K562 (cell line): ENCODE data around the gene CLIP4. TPM values are rescaled to one million over a fixed set of nuclear protein-coding genes. Genes with fewer than 3 reads are reported as not detected.

ENCODE experiments used
- ATAC-seq: fragments of 200-7000 bp; cut with Tn5 transposase; 3 replicates; pipeline ENCODE4 v1.9.1; 2020; ENCODE audit warnings: moderate library complexity
- BruUV-seq: library from RNA; stranded (reverse); fragments of 400-500 nt; replicated peaks from 2 replicates; lab custom pipeline; 2021; lab: Mats Ljungman, UMichigan
- CTCF ChIA-PET: fragments of 300-600 bp; formaldehyde crosslinking; extraction: SDS; loops from one replicate; lab custom pipeline; 2021; ENCODE audit warnings: low intra/inter-chr PET ratio; lab: Yijun Ruan, JAX
- POLR2A ChIA-PET: fragments of 300-600, 350-650 bp; sonication (Branson Sonifier 250); formaldehyde crosslinking; extraction: SDS; loops from one replicate; lab custom pipeline; 2021; ENCODE audit warnings: antibody characterized with exemption, inconsistent platforms; lab: Yijun Ruan, JAX
- DNase-seq, 4 experiments: peaks; one replicate each; pipeline versions ENCODE4 v3.0.0 to v3.0.0-alpha.2; 2011 to 2018; ENCODE audit warnings: low spot score in 3 of 4, mixed read lengths in 3 of 4; ENCODE audit errors: extremely low read depth in 1 of 4
- FAIRE-seq: peaks from 2 replicates; lab custom pipeline; 2011; peaks lifted over from hg19 to GRCh38; lab: Jason Lieb, UNC
- H2AFZ ChIP-seq: 2 replicates; pipeline ENCODE4 v1.6.0; 2011; ENCODE audit warnings: low read depth, low read length, control low read depth, inconsistent platforms
- H3K27ac ChIP-seq: fragments of 200-600 bp; 3 replicates; pipeline ENCODE4 v1.8.0; 2011; ENCODE audit warnings: low read depth, mild to moderate bottlenecking, control low read depth, inconsistent platforms, low read length, moderate library complexity, mixed read lengths; ENCODE audit errors: extremely low read depth
- H3K27me3 ChIP-seq, 2 experiments: fragments of 300-600 bp in 1 of 2; 2 replicates in 1 of 2; 3 replicates in 1 of 2; pipeline versions ENCODE4 v1.6.0 to v1.8.0; 2011; ENCODE audit warnings: inconsistent platforms in 2 of 2, low read length in 2 of 2, mild to moderate bottlenecking in 1 of 2, mixed read lengths in 1 of 2, moderate library complexity in 1 of 2; ENCODE audit not compliant: control insufficient read depth in 2 of 2, insufficient read depth in 2 of 2
- H3K36me3 ChIP-seq: fragments of 300-600 bp; 3 replicates; pipeline ENCODE4 v1.8.0; 2011; ENCODE audit warnings: mild to moderate bottlenecking, low read length, inconsistent platforms; ENCODE audit not compliant: control insufficient read depth, insufficient read depth
- H3K4me1 ChIP-seq, 2 experiments: fragments of 200-600 bp in 1 of 2; replicated peaks in 1 of 2; 2 replicates in 1 of 2; 3 replicates in 1 of 2; pipeline versions ENCODE4 v1.5.1 to v1.8.0; 2011; ENCODE audit warnings: inconsistent platforms in 2 of 2, low read length in 2 of 2, mild to moderate bottlenecking in 1 of 2, mixed read lengths in 1 of 2, moderate library complexity in 1 of 2; ENCODE audit not compliant: control insufficient read depth in 2 of 2, insufficient read depth in 2 of 2
- H3K4me2 ChIP-seq: 2 replicates; pipeline ENCODE4 v1.6.1; 2011; ENCODE audit warnings: low read length, control low read depth, inconsistent platforms, mixed read lengths; ENCODE audit not compliant: insufficient read depth
- H3K4me3 ChIP-seq: fragments of 200-600 bp; sonication (generic), shearing (Covaris generic); 2 replicates; pipeline ENCODE4 v1.5.1; 2016; ENCODE audit warnings: control low read depth, inconsistent platforms
- H3K79me2 ChIP-seq: fragments of 200-600 bp; 3 replicates; pipeline ENCODE4 v1.8.0; 2011; ENCODE audit warnings: low read length, inconsistent platforms; ENCODE audit not compliant: control insufficient read depth, insufficient read depth
- H3K9ac ChIP-seq, 2 experiments: 2 replicates each; pipeline versions ENCODE4 v1.6.0 to v1.6.1; 2011; ENCODE audit warnings: low read depth in 2 of 2, low read length in 2 of 2, control low read depth in 1 of 2, inconsistent platforms in 1 of 2, mild to moderate bottlenecking in 1 of 2, mixed read lengths in 1 of 2; ENCODE audit not compliant: insufficient read depth in 1 of 2
- H3K9me1 ChIP-seq: one replicate; pipeline ENCODE4 v1.6.0; 2011; ENCODE audit warnings: inconsistent platforms, mild to moderate bottlenecking, low read length, moderate library complexity; ENCODE audit not compliant: control insufficient read depth, insufficient read depth
- H3K9me3 ChIP-seq: replicated peaks from 2 replicates; pipeline ENCODE4 v1.5.1; 2011; ENCODE audit warnings: low read depth, low read length, inconsistent platforms; ENCODE audit not compliant: control insufficient read depth, insufficient read depth
- H4K20me1 ChIP-seq: replicated peaks from 2 replicates; pipeline ENCODE4 v1.6.1; 2011; ENCODE audit warnings: low read length, inconsistent platforms, mixed read lengths; ENCODE audit not compliant: control insufficient read depth, insufficient read depth
- C11orf30 ChIP-seq: fragments of 450-650 bp; IDR thresholded peaks from 2 replicates; pipeline ENCODE4 v1.6.1; 2016; ENCODE audit warnings: low read depth, mild to moderate bottlenecking
- CTCFL ChIP-seq: IDR thresholded peaks from 2 replicates; pipeline ENCODE4 v1.6.1; 2011; ENCODE audit warnings: borderline replicate concordance, low read depth, mild to moderate bottlenecking, moderate library complexity, low read length; ENCODE audit not compliant: insufficient read depth, poor library complexity, severe bottlenecking
- MAFG ChIP-seq: fragments of 450-650 bp; conservative IDR thresholded peaks from 2 replicates; pipeline ENCODE4 v1.6.1; 2016; ENCODE audit warnings: missing genetic modification characterization, missing compliant biosample characterization
- ZNF316 ChIP-seq: fragments of 450-650 bp; IDR thresholded peaks from 2 replicates; pipeline ENCODE4 v1.6.1; 2016
- WGBS: fragments of 100-300 bp; shearing (Covaris generic); methylation state at CpG from one replicate; pipeline ENCODE4 v1.1.6; 2016; ENCODE audit warnings: low coverage, mixed read lengths; ENCODE audit not compliant: insufficient coverage; ENCODE audit errors: missing lambda C conversion rate; 5-methylcytosine and 5-hydroxymethylcytosine counted together
- in situ Hi-C: fragments of 300-500 bp; cut with MboI; formaldehyde crosslinking; loops from 4 replicates; pipeline ENCODE4 v1.15.0; 2018; ENCODE audit warnings: inconsistent platforms, mixed read lengths
- intact Hi-C: fragments of 100-400 bp; cut with micrococcal nuclease; formaldehyde crosslinking; loops from 2 replicates; pipeline ENCODE4 v1.14.2; 2022
- polyA plus RNA-seq, 8 experiments: library from polyadenylated mRNA; depleted of rRNA in 4 of 8; stranded (reverse) in 5 of 8; unstranded in 3 of 8; fragments of >200 nt; fragmentation: Nextera tagmentation in 2 of 8; fragmentation: Illumina TruSeq in 1 of 8; extraction: Ambion mirVana in 2 of 8; extraction: Trizol in 1 of 8; gene quantifications; 2 replicates each; pipeline versions ENCODE4 v1.2.1 to v1.2.3, GENCODE V29; 2011 to 2014; ENCODE audit warnings: inconsistent platforms in 1 of 8, missing spikeins in 1 of 8
- total RNA-seq, 7 experiments: library from RNA; depleted of rRNA in 6 of 7; stranded (reverse); fragments of >200 nt in 6 of 7; fragmentation: Illumina TruSeq in 2 of 7; extraction: Trizol in 2 of 7; gene quantifications; 2 replicates each; pipeline versions ENCODE4 v1.2.1 to v1.2.3, GENCODE V29; 2011 to 2021; ENCODE audit warnings: low replicate concordance in 1 of 7

The CLIP4 gene
- total and polyA plus RNA-seq, 9 of the 15 experiments (the other 6 are each of a cell fraction or from before 2014, with no cell fraction given), result 0.03 to 0.38 (median 0.13) TPM; not detected in 5

GRCh38 chr2:29162204-29162928 is 47.2 kb downstream of the CLIP4 start:
- Histone ChIP-seq H3K4me1 (no peaks in the 10 kb centered on the region; a peak in 1 of 5 replicates), H3K9me3 (no peaks in the 10 kb centered on the region), H3K9me1 (no peaks in the 10 kb centered on the region), H4K20me1 (no peaks in the 10 kb centered on the region), H3K27ac (no peak overlapping the region), H3K9ac (no peak overlapping the region), H3K27me3 (peaks cover 2 to 4% of the 10 kb centered on the region in 2 experiments; a peak in 2 of 5 replicates), H3K79me2 (no peaks in the 10 kb centered on the region), H3K4me2 (no peak overlapping the region), H3K36me3 (no peaks in the 10 kb centered on the region), H2AFZ (no peak overlapping the region), H3K4me3 (no peak overlapping the region)
- ATAC-seq (no peak), DNase-seq (no peak), FAIRE-seq (no peak)
- CTCF ChIA-PET, result no interaction called here
- POLR2A ChIA-PET, result no interaction called here
- in situ Hi-C loops, result no loop called here
- 0% methylated on average over 1 of the region's 1 CpG for WGBS
- intact Hi-C loops, result no loop called here
- no TSS peak for BruUV-seq
- TF ChIP-seq C11orf30 (peak; percentile 47; the same call in 1 of the 2 replicates), ZNF316 (peak; percentile 75), MAFG (tag) (peak; percentile 30; the same call in 1 of the 2 replicates), CTCFL (no peak)
